ENCODE results near the gene ADRA1B. TPM values are rescaled to one million over a fixed set of nuclear protein-coding genes. Genes with fewer than 3 reads are reported as not detected.

Gene ADRA1B
- polyA plus RNA-seq, 1 donor, result 0.24 TPM

DNA sequence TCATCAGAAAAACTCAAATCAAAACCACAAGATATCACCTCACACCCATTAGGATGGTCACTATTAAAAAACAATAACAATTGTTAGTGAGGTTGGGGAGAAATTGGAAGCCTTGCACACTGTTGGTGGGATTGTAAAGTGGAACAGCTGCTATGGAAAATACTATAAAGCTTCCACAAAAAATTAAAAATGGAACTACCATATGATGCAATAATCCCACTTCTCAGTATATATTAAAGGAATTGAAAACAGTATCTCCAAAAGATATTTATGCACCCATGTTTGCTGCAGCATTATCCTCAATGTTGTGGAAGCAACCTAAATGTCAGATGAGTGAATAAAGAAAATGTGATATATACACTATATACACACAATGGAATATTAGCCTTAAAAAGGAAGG, 14.5 kb upstream of the ADRA1B start:
- DNase-seq (ENCODE audit: low read depth), result no peak

DNA sequence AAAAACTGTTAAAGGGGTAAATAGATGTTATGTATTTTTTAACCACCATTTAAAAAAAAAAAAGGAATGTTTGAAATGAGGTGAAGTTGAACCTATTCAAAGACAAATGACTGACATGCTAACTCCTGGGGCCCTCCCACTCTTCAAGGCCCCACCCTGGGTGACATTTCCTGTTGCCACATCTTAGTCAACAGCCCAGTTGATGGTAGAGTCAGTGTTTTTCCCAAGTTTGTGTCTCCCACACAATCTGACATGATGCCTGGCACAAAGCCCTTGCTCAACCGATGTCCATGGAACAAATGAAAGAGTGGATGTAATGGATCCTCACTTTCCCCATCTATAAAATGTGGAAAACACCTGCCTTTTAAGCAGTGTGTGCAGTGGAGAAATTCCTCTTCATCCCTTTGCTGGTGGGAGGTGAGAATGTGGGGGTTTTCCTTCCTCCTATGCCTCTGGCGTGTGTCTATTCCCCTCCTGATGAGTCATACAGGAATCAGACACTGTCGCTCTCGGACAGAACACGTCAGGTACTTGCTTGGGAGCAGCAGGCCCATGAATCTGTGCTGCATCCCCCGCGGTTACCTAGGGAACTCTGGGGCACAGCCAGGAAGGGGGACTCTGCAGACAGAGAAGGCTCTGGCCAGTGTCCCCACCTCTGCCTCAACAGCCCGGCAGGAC, 13.7 kb upstream of the ADRA1B start:
- no peak for DNase-seq (ENCODE audit: low read depth)

GRCh38 chr5:159903131-159903530, 13.2 kb upstream of the ADRA1B start:
- no peak for DNase-seq (ENCODE audit: low read depth)

- DNase-seq (ENCODE audit: low read depth), result no peak
These were observed 11.4 kb upstream of the ADRA1B start for GRCh38 chr5:159904874-159905273.

DNA sequence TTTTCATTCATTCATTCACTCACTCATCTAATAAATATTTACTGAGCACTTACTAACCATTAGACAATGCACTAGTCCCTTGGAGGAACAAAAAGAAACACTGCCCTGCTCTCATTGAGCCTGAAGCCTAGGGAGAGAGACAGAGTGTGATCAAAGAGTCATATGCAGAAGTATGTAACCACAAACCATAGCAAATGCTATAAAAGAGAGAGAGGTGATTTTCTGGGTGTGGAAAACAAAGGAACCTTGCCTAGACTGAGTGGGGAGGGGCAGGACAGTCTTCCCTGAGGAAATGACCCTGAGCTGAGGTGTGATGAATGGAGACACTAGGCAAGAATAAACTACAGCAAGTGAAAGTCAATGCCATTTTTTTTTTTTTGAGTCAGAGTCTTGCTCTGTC, 10.8 kb upstream of the ADRA1B start:
- DNase-seq (ENCODE audit: low read depth), result no peak

DNA sequence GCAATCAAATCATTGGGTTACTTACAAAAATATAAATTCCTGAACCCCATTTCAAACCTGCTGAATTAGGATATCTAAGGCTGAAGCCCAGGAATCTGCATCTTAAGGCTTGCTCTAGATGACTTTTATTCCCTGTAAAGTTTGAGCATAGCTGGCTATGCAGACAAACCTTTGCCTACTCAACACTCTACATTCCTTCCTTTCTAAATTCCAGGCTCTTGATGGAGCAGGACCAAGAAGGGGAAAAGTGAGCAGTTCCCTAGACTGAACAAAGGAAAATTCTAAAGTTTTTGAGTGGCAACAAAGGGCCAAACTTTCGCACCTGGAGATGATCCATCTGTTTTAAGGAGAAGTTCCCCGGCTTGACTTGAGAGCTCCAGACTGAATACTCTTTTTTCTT, 9.8 kb upstream of the ADRA1B start:
- DNase-seq (ENCODE audit: low read depth), result no peak

DNA sequence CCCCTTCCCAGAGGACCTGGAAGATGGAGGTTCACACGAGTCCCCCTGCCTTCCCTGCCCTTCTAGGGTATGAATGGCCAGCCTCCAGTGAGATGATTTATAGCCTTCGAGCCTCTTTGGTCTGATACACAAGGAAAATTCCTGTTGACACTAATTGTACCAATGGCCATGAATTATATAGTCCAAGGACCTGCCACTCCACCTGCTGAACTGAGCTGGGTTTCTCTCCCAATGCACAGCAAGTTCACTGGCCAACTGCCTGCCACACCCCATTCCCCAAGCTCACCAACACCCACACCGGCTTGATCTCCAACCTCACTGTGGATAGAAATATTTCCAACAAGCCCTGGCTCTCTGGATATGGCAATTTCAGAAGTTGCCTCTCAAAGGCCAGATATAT, 9.3 kb upstream of the ADRA1B start:
- no peak for DNase-seq (ENCODE audit: low read depth)

DNA sequence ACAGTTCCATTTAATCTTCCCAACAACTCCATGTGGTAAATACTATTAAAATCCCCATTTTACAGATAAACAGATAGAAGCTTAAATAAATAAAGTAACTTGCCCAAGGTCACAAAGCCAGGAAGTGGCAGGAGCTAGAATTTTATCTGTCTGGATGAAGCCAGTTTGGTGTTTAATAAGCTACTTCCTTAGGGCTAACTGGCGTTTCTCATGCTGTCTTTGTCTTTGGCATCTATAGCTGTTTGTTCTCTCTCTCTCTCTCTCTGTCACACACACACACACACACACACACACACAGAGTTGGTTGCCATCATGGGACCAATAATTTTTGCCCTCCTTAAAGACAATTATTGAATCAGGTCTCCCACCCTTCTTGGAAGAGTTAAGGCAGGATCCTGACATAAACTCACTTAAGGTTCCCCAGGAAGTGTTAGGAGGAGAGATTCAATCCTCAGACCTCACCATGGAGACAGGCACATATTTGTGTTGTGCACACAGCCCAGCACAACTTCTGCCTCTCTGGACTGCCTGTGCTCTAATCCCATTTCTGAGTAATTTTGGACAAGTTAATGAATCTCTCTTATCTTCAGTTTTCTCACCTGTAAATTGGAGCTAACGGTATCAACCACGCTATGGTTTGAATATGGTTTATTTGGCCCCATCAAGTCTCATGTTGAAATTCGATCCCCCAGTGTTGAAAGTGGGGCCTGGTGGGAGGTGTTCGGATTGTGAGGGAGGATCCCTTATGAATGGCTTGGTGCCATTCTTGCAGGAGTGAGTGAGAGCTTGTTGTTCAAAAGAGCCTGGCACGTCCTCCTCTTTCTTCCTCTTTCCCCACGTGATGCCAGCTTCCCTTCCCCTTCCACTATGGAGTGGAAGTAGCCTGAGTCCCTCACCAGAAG, 8.3 kb upstream of the ADRA1B start:
- no peak for DNase-seq (ENCODE audit: low read depth)

DNA sequence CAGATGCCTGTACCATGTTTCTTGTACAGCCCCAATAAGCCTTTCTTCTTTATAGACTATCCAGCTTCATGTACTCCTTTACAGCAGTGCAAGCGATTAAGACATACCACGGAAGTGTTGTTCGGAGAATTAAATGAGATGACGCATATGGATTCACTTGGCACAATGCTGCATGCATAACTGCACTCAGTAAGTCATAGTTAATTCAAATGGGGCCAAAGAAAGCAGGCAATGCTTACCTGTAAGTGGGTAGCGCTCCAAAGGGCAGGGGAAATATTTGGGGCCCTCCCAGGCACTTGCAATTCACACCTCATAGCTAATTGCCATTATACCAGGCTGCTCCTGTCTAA, 7.7 kb upstream of the ADRA1B start:
- no peak for DNase-seq (ENCODE audit: low read depth)

DNA sequence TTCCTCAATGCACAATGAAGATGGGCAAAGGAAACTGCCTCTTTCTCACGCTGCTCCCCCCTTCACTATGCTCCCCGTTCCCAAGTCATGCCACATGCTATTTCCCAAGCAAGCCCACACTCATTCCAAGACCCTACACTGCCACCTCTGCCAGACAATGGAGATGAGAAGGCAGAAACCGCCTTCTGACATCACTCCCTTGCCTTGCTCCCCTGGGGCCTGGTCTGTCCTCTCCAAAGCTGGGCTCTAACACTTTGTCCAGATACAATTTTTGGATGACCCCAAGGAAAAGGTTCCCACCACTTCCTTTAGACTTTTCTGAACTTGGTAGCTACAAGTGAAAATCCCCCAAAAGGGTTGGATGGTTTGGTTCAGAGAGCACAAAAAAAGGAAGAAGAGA, 7.2 kb upstream of the ADRA1B start:
- DNase-seq (ENCODE audit: low read depth), result no peak

- no peak for DNase-seq (ENCODE audit: low read depth)
These were observed 6.0 kb upstream of the ADRA1B start for GRCh38 chr5:159910207-159910842.

- no peak for DNase-seq (ENCODE audit: low read depth)
These were observed 5.4 kb upstream of the ADRA1B start for GRCh38 chr5:159910843-159911229.

DNA sequence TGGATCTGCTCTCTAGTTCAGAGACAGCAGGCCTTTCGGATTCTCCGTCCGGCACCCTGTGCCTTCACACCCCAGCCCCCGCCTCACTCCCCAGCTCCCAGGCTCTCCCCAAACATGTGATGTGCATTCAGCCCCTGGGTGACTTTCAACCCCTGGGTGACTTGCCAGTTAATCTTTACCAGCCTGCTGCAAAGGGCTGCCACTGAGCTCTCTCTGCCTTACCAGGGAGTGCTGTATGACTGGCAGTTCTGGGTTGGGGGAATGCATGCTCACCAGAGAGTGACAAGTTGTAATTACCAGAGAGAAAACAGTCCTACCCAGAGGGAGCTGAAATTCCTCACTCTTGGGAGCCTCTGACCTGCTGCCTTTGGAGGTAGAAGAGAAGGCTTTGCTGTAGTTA, 4.9 kb upstream of the ADRA1B start:
- DNase-seq (ENCODE audit: low read depth), result no peak

GRCh38 chr5:159912033-159912800, 4.1 kb upstream of the ADRA1B start:
- DNase-seq (ENCODE audit: low read depth), result no peak

GRCh38 chr5:159913048-159913447, 3.2 kb upstream of the ADRA1B start:
- no peak for DNase-seq (ENCODE audit: low read depth)

DNA sequence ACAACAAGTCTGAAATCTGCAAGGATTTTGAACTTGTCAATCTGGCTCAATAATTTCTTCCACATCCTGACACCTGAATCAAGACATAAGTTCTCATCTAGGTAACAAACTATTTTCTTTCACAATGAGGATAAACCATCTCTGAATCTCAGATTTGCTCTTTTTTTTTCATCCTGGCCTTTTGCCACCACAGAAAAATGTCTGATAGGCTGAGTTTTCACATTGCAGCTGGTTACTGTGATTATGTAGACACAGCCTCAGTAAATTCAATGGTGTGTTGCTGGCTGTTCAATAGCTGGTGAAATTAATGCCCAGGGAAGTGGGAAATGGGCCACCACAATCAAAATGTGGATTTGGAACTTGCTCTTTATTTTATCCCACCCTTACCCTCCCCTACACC, 2.8 kb upstream of the ADRA1B start:
- no peak for DNase-seq (ENCODE audit: low read depth)

GRCh38 chr5:159916841-159917761, 819 bp downstream of the ADRA1B start:
- no peak for DNase-seq (ENCODE audit: low read depth)

DNA sequence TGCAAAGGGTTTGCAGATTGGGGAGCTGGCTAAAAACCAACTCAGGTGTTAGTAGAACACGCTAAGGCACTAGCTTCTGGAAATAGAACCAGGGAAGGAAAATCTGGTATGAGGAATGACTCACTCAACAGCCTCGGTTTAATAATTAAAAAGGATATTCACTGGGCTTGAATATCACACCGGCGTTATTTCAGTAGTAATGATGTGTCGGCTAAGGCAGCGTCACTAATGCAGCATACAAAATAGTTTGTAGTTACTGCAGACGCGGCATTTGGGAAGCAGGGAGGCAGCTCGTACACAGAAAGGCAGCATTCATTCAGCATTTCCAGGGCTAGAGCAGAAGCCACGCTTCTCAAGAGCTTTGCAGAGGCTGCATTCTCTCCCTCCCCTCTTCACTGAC, 1.7 kb downstream of the ADRA1B start:
- no peak for DNase-seq (ENCODE audit: low read depth)

- DNase-seq (ENCODE audit: low read depth), result no peak
These were observed 5.4 kb downstream of the ADRA1B start for GRCh38 chr5:159921721-159922120.

DNA sequence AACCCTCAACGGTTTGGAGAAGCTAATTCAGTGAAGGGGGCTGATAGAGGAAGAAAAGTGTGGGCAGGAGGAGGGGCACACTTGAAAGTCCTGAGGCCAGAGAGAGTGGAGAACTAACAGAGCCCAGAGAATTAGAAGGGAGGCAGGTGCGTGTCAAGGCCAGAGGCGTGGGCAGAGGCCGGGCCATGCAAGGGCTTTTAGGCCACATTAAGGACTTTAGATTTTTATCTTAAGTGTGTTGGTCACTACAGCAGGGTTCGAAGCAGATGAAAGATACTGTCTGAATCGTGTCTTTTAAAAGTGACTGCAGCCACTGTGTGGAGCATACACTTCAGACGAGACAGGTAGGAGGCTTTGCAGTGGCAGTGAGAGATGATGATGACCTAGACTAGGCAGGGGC, 6.7 kb downstream of the ADRA1B start:
- no peak for DNase-seq (ENCODE audit: low read depth)
